Gastrocnemius medialis (tissue), 4 donors: Measurements from ENCODE around the gene C9orf43.

Source experiments
- CTCF ChIP-seq, 5 experiments: fragments of 450-650 bp in 3 of 5; fragments of 200-600 bp in 2 of 5; sonication (generic) in 2 of 5; IDR thresholded peaks in 4 of 5; conservative IDR thresholded peaks in 1 of 5; 1 replicate in 4 of 5; 2 replicates in 1 of 5; pipeline ENCODE4 v1.5.1; 2016 to 2019; ENCODE audit warnings: antibody characterized with exemption in 5 of 5, mild to moderate bottlenecking in 3 of 5, moderate library complexity in 3 of 5
- POLR2A ChIP-seq, 2 donors: fragments of 450-650 bp; IDR thresholded peaks; one replicate each; pipeline ENCODE4 v1.6.1; 2017; ENCODE audit warnings: antibody characterized with exemption in 2 of 2, mild to moderate bottlenecking in 2 of 2, moderate library complexity in 2 of 2

GRCh38 chr9:113361304-113362018 is 49.1 kb upstream of the C9orf43 start:
- TF ChIP-seq POLR2A (IDR thresholded peaks at IDR 0.05) (no peak), CTCF (IDR thresholded peaks at IDR 0.05 in 4 of 5, conservative IDR thresholded peaks at IDR 0.05 in 1 of 5) (no peak)
